RCC 7860 (cell line): ENCODE data around the gene KAT2B.

Experiments used
- DNase-seq: peaks from one replicate; pipeline ENCODE4 v3.0.0-alpha.2; 2015; ENCODE audit warnings: low spot score
- FAIRE-seq: peaks from 2 replicates; lab custom pipeline; 2012; peaks lifted over from hg19 to GRCh38; lab: Jason Lieb, UNC

The KAT2B gene

DNA sequence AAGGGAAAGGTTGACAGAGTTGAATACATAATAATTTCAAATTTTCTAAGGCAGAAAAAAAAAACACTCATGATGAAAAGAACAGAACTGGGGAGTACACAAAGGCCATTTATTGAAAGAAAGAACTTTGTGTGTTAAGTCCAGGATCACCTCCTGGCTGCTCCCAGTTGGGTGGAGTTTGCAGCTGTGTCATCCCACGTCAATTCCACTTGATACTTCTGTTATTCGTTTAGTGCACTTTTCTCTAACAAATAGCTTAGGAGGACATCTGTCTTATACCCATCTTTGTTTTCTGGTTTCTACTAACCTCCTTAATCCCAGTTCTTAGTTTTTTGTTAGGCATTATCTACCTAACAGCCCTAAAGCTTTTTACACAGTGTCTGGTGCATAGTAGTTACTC is 101.1 kb downstream of the KAT2B start:
- DNase-seq (no peak), FAIRE-seq (no peak)

DNA sequence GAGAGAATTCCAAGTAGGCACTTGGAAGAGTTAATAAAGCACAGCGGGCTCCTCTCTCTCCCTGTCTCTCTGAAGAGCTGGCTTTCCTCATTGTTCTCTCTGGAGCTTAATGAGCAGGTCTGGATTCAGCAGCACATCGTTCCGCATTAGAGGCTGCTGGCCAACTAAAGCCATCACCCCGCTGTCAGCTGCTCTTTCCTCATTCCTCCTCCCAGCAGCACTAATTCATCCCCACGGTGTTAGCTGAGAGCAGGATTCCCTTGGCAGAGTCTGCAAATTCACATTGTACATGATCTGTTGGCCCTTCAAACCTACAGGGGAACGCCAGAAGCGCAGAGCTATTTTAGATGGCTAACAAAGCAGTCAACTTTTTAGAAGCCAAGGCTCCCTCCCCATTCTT is 101.6 kb downstream of the KAT2B start:
- no peak for FAIRE-seq
- DNase-seq, result no peak

DNA sequence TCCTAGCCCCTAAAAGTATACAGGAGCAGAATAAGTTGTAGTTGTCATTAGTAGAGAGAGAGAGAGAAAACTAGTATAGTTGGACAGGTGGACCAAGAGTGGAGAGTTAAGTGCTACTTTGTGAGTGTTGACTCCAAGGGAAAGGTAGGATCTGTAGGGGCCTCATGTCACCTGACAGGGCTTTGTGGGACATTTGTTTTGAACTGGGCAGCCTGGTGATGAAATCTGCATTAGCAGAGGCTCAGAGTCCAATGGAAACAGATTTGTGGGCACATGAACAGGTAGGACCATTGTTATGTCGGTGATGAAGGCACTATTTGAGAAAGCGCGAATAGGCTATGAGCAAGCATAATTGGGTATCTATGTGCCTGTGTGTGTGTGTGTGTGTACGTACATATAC is 102.3 kb downstream of the KAT2B start:
- FAIRE-seq, result no peak
- no peak for DNase-seq

DNA sequence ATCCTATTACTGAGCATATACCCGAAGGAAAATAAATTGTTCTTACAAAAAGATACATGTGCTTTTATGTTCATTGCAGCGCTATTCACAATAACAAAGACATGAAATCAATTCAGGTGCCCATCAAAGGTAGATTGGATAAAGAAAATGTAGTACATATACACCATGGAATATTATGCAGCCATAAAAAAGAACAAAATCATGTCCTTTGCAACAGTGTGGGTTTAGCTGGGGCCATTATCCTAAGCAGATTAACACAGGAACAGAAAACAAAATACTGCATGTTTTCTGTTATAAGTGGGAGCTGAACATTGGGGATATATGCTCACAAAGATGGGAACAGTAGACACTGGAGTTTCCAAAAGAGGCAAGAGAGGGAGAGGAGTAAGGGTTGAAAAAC is 103.3 kb downstream of the KAT2B start:
- FAIRE-seq, result no peak
- DNase-seq, result no peak

DNA sequence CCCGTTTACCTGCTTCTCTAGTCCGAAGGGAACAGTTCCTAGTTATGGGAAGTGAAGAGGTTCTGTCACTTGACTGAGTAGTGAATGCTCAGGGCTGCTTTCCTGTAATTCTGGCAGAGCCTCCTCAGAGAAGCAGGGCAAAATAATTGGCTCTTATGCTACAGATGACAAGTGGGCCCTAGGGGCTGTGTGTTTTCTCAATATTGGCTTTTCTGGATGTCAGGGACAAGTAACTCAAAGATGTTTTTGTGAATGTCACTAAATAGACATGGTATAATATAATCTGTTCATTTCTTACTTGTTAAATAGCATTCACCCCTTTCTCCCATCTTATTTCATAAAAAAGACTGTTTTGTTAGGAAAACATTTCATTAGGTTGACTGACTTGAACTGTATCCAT is 105.6 kb downstream of the KAT2B start:
- DNase-seq, result no peak
- FAIRE-seq, result no peak

DNA sequence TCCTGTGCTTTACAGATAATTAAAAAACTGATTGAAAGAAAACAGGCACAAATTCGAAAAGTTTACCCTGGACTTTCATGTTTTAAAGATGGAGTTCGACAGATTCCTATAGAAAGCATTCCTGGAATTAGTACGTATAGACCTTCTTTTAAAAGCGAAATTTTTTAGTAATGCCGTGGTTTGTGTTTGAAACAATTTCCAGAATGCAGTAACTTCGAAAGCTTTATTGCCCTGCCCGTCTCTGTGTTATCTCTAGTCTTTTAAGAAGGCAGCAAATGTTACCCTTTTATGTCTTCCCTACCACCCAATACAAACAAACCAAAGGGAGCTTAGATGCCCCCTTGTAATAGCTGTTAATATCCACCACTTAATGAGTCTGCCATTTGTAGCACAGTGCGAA is 106.1 kb downstream of the KAT2B start:
- FAIRE-seq (no peak), DNase-seq (no peak)

DNA sequence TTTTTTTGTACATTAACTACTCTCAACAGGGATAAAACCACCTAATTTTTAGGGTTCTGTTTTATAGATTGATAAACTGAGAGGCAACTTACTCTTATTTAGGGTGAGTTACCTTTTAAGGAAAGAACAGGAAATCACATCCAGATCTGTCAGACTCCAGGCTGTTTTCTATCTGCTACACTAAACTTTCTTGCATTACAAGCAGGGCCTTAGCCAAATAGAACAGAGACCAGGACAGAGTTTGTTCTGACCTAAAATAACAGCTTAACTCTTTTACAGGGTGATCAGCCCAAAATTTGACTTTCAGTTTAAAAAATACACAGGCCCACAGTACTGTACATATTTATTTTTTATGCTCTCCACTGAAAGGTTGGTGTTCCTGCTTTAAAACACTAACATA is 107.1 kb downstream of the KAT2B start:
- DNase-seq, result no peak
- no peak for FAIRE-seq

DNA sequence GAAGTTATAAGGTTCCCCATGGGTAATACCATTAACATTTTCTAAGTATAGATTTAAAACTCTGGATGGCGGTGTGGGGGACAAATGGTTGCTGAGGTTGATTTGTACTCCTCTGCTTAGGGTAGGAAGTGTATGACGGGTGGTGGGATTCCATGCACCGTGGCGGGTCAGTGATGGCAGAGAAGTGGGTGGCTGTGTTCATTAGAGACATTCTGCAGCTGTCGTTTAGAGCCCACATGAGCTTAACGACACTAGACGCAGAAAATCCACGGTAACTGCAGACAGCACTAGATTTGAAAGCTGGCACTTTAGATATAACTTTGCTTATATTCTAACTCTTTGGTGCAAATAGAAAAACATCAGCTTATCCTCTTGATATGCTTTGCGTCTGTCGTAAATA is 108.2 kb downstream of the KAT2B start:
- DNase-seq, result no peak
- FAIRE-seq, result no peak

DNA sequence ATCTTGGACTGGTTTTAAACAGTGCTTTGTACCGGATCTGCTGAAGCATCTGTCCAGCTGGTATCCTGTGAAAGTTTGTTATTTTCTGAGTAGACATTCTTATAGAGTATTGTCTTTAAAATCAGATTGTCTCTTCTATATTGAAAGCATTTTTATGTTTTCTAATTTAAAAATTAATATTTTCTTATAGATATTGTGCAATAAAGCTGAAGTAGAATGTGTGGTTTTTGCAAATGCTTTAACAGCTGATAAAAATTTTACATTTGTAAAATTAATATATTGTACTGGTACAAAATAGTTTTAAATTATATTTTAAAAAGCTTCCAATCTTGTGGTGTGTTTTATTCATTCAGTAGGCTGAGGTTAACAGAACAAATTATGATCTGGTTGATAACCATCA is 113.8 kb downstream of the KAT2B start:
- FAIRE-seq (no peak), DNase-seq (no peak)

DNA sequence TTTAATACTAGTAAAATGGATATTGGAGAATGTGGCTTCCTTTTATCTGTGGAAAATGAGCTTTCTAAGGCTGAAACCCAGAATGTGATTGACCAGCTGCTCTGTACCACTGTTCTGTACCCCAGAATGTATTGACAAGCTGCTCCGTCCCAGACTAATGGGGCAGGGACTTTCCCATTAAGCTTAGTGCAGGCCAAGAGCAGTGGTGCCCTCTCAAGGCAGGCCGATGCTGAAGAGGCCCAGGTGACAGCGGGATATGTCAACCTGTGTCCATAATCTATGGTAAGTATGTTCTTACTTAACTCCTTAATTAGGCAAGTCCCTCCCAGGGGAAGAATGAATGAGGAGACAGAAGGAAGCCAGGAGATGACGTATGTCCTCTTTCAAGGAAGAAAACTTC is 114.7 kb downstream of the KAT2B start:
- no peak for FAIRE-seq

DNA sequence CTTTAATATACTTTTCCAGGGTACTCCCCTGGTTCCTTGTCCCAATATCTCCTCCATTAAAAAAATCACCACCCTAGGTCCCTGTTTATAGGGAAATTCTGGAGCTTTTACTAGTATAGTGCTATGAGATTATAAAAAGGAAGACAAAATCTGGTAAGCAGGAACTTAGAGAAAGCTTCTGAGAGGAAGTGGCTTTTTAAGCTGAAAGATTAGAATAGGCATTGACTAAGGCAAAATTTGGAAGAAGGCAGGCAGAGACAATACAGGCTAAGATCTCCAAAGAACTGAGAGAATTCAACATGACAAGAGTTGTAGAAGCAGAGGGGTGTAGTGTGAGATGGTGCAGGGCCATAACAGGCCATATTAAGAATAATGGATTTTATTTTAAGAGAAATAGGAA is 120.0 kb downstream of the KAT2B start:
- DNase-seq, result no peak
- no peak for FAIRE-seq

More for the DNA sequence above, 114.7 kb downstream of the KAT2B start:
- DNase-seq, result no peak

DNA sequence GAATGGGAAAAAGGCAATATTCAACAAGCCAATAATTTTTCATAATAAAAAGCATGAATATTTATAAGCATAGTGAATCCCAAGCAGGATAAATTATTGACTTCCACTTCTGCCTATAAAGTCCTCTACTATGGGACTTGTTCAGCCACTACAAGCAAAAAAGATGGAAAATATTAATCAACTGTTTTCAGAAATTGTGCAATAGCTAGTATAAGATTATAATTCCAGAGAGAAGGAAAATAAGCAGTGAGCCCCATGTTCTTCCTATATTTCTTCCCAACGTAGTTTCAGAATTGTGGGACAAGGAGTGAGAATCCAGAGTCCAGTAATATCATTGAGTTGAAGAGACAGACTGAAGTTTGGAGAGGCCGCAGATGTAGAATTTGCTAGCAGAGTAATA is 121.5 kb downstream of the KAT2B start:
- DNase-seq (no peak), FAIRE-seq (no peak)

DNA sequence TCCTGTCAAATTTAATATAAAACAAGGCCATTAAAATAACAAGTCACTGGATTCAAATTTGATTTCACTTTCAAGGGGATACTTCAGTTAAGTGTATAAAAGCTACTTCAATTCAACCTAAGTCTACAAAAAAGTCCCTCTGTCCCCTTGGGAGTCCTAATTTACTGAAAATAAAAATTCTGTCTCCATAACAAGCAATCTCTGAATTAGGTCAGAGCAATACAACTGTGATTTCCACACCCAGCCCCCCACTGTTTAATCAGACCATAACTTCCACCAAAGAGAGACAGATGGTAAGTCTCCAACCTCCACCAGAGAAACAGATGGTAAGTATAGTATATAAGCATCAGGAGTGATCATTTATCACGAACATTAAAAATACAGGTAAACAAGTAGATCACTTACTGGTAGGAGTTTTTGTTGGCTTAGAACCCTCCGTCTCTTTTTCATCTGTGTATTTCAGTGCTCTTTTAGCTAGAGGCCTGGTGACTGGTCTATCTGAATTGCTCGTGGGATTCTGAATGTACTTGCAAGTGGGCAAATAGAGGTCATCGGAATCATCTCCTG is 133.7 kb downstream of the KAT2B start:
- no peak for DNase-seq
- no peak for FAIRE-seq

DNA sequence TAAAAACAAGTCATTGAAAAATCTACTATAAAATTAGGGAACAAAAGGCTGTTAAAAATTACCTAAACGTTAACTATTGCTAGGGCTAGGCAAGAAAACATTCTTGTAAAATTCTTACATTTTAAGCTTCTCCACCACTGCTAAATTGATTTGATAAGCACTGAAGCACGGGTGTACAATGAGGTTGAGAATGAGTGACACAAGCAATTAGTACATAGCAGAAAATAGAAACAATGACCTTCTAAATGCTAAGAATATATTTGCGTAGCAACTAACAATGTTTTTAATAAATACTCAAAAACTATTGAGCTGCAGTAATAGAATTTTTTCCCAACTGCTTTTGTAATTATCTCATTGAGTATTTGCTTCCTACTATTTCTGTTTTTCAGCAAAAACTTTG is 141.0 kb downstream of the KAT2B start:
- DNase-seq (no peak), FAIRE-seq (no peak)

DNA sequence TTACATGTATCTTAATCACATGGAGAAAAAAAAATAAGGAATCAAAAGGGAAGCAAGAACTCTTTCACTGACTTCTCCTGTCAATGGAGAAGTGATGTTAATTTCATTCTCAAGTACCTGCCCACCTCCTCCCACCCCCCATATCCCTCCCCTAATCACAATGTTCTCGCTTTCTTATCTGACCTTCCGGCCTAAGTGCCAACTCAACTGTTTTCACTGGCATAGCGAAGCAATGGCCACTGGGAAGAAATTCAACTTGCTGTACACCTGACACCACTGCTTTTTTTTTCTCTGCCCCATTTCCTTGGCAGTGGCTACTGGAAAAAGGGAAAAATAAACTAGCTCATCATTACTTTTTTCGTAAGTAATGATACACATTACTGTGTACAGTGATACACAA is 142.0 kb downstream of the KAT2B start:
- FAIRE-seq (no peak), DNase-seq (no peak)

DNA sequence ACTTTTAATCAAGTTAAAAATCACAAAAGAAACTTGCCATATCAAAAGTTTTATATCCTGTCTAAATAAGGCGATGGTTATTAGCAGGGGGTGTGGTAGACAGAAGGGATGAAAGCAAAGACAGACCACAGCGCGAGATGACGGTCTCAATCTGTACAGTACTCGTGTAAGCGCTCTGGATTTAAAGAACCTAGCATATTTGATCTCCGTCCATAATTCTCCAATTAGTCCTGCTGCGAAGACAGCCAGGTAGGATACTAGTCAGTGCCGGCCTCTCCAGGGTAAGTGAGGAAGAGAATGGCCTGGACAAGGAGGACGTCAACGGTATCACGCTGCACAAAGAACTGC is 145.1 kb downstream of the KAT2B start:
- DNase-seq (no peak), FAIRE-seq (no peak)

DNA sequence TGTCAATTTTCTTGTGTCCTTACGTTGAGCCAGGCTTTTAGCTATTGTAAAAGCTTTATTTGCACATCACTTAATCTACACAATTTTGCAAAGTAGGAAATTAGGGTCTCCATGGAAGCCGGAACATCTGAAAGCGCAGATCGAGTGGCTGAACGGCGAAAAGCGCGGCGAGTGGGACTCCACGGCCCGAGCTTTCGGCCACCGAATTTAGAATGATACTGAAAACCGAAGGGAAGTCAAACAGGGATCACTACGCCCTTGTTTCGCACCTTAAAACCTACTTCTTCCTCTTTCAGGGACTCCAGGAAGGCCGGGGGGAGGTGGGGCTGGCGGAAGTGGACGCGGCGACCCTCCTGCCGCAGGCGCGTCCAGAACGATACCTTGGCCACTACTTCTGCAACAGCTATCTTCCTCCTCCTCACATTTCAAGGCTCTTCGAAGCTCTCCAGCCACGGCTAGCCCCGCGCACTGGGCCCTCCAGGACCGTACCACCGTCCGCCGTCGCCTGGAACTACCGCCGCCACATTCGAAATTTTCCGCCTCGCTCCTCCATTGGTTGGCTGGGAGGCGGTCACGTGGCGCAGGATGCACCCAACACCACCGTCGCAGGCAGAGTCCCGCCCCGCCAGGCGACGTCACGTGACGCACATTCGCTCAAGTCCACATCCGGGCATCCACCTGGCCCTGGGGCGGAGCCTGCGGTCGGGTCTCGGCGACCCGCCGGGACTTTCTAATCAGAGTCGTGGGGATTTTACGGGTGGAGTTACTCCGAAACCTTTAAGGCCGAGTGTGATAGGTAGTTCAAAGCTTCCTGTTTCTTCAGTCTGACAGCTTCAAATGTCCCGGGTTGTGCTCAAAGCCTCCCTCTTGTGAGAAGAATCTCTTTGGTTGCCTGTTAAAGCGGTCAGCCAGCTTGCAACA is 145.7 kb downstream of the KAT2B start, which contains the start of gene SGO1:
Gene SGO1 (minus strand): TSS at position 528 of the 921 bp plus-strand sequence. CDS start 2,179 bp downstream, outside the sequence.
- DNase-seq (peak; percentile 90), FAIRE-seq (peak; percentile 86)

DNA sequence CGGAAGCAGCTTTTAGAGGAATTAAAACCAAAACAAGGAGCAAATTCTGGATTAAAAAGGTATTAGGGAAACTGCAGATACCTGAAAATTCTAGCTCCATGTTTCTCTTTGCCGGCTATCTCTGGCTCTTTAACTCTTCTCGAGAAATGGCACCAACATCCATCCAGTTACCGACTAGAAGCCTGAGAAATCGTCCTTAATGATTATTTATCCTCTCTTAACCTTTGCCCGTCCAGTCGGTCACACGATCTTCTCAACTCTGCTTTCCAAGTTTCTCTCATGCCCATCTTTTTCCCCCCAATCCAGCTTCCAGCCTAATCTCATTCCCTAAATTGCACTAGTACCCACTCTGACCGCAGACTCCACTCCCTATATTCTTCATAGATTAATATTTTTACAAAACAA is 146.4 kb downstream of the KAT2B start:
- FAIRE-seq, result no peak

DNA sequence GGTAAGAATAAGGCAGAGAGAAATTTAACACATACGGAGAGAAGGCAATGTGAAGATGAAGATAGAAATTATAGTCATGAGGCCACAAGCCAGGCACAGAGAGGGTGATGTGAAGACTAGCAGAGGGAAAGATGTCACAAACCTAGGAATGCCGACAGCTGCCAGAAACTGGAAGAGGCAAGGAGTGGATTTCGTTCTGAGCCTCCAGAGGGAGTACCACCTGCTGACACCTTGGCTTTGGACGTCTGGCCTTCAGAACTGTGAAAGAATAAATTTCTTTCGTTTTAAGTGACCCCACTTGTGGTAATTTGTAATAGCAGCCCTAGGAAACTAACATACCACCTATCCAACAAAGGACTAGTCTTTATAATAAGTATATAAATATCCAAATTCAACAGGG is 150.7 kb downstream of the KAT2B start:
- FAIRE-seq (no peak), DNase-seq (no peak)

More for the DNA sequence above, 146.4 kb downstream of the KAT2B start:
- no peak for DNase-seq

DNA sequence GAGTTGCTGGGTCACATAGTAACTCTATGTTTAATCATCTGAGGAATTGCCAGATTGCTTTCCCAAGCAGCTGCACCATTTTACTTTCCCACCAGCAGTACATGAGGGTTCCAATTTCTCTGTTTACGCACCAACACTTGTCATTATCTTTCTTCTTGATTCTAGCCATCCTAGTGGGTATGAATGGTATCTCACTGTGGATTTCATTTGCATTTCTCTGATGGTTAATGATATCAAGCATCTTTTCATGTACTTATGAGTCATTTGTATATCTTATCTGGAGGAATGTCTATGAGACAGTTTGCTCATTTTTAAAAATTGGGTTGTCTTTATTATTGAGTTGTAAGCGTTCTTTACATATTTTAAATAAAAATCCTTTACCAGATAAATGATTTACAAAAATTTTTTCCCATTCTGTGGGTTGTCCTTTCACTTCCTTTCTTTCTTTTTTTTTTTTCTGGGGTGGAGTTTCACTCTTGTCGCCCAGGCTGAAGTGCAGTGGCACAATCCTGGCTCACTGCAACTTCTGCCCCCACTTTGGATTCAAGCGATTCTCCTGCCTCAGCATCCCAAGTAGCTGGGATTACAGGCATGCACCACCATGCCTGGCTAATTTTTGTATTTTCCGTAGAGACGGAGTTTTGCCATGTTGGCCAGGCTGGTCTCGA is 154.7 kb downstream of the KAT2B start:
- DNase-seq, result no peak
- FAIRE-seq, result no peak

DNA sequence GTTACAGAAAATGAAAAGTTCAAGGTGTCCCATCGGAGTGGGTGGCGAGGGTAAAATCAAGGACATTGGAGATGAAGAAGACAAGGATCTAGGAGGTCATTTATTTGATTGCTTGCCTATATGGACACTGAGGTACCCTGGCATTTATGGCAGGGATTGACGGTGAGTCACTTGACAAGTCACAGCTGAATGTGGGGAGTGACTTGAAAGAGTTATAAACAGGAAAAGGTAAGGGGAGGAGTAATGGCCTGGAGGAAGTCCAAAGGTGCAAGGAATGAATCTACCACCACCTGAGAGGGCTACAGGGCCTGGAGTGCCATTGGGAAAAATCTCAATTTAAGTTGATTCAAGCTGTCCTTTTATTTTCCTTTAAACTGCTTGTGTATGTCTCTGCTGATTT is 157.5 kb downstream of the KAT2B start:
- FAIRE-seq (no peak), DNase-seq (no peak)

DNA sequence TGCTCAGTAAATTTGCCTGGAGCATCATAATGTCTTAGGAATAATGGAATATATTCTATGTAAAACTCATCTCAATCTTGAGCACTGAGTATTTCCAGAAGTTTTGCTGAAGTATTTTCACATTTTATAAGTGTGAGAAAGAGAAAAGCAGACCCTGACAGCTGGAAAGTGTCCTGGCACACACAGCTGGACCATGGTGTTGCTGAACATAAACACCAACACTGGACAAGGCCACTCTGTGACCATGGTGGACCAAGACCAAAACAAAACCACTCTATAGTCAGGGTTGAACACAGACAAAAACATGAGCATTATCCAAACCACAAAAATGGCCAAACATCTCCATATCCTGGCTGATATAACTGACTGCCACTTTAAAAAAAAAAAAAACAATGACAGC is 160.9 kb downstream of the KAT2B start:
- FAIRE-seq (no peak), DNase-seq (no peak)
